ENCODE results near the gene PRKCZ. TPM values are rescaled to one million over a fixed set of nuclear protein-coding genes. Genes with fewer than 3 reads are reported as not detected.

Gene PRKCZ
- total RNA-seq, 1 donor = 1.6 TPM

- no peak for DNase-seq (ENCODE audit: low read depth)
- TF ChIP-seq CTCF (IDR thresholded peaks at IDR 0.05; ENCODE audit: insufficient read depth, low read length) = no peak
- H3K4me3 ChIP-seq (ENCODE audit: low read depth, low read length) = no peak overlapping the region
Observed at GRCh38 chr1:2216767-2217058, 166.5 kb downstream of the PRKCZ start.

- no peak overlapping the region for H3K4me3 ChIP-seq (ENCODE audit: low read depth, low read length)
- no peak for DNase-seq (ENCODE audit: low read depth)
- TF ChIP-seq CTCF (IDR thresholded peaks at IDR 0.05; ENCODE audit: insufficient read depth, low read length) = no peak
Observed at GRCh38 chr1:2221271-2221670, 171.1 kb downstream of the PRKCZ start.

- DNase-seq (ENCODE audit: low read depth) = no peak
- H3K4me3 ChIP-seq (ENCODE audit: low read depth, low read length) = no peak overlapping the region
- TF ChIP-seq CTCF (IDR thresholded peaks at IDR 0.05; ENCODE audit: insufficient read depth, low read length) = no peak
Observed at GRCh38 chr1:2224170-2224584, 174.0 kb downstream of the PRKCZ start.

GRCh38 chr1:2224631-2225428 is 174.6 kb downstream of the PRKCZ start:
- no peak for DNase-seq (ENCODE audit: low read depth)
- TF ChIP-seq CTCF (IDR thresholded peaks at IDR 0.05; ENCODE audit: insufficient read depth, low read length) = no peak
- H3K4me3 ChIP-seq (ENCODE audit: low read depth, low read length) = no peak overlapping the region

- DNase-seq (ENCODE audit: low read depth) = no peak
- no peak for TF ChIP-seq CTCF (IDR thresholded peaks at IDR 0.05; ENCODE audit: insufficient read depth, low read length)
- peak overlapping the region; percentile 88 for H3K4me3 ChIP-seq (ENCODE audit: low read depth, low read length)
Observed at GRCh38 chr1:2226525-2227345, 176.5 kb downstream of the PRKCZ start.

- peak overlapping the region; percentile 88 for H3K4me3 ChIP-seq (ENCODE audit: low read depth, low read length)
- DNase-seq (ENCODE audit: low read depth) = peak; percentile 96
- TF ChIP-seq CTCF (IDR thresholded peaks at IDR 0.05; ENCODE audit: insufficient read depth, low read length) = no peak
Observed at GRCh38 chr1:2227346-2228156, 177.3 kb downstream of the PRKCZ start.
